GM12891 (cell line): ENCODE data around the gene GPSM1.

Experiments used
- DNase-seq: peaks from one replicate; pipeline ENCODE4 v3.0.0; 2011; ENCODE audit warnings: low spot score; ENCODE audit not compliant: insufficient read length
- FAIRE-seq: peaks from 2 replicates; lab custom pipeline; 2011; peaks lifted over from hg19 to GRCh38; lab: Jason Lieb, UNC
- PAX5 ChIP-seq: IDR thresholded peaks from 2 replicates; pipeline ENCODE4 v1.6.1; 2011; ENCODE audit warnings: low read length, moderate library complexity, mild to moderate bottlenecking; ENCODE audit not compliant: insufficient read depth, severe bottlenecking
- POLR2A ChIP-seq: IDR thresholded peaks from 2 replicates; pipeline ENCODE4 v1.6.1; 2011; ENCODE audit warnings: low read depth, low read length, control low read depth
- POLR2AphosphoS5 ChIP-seq: IDR thresholded peaks from 2 replicates; pipeline ENCODE4 v1.6.1; 2011; ENCODE audit warnings: low read depth, low read length, control low read depth
- POU2F2 ChIP-seq: IDR thresholded peaks from 2 replicates; pipeline ENCODE4 v1.6.1; 2011; ENCODE audit warnings: low read depth, mild to moderate bottlenecking, control low read depth, low read length, moderate library complexity
- SPI1 ChIP-seq: IDR thresholded peaks from 2 replicates; pipeline ENCODE4 v1.6.1; 2011; ENCODE audit warnings: low read depth, low read length, control low read depth
- TAF1 ChIP-seq: IDR thresholded peaks from 2 replicates; pipeline ENCODE4 v1.6.1; 2011; ENCODE audit warnings: low read depth, low read length, control low read depth

The GPSM1 gene

GRCh38 chr9:136394312-136395019, 67.1 kb downstream of the GPSM1 start:
- DNase-seq (no peak), FAIRE-seq (no peak)
- TF ChIP-seq POLR2A (no peak), SPI1 (no peak), POLR2AphosphoS5 (0 out of 2 replicates have a peak, but pooled peaks have one; percentile 12)

GRCh38 chr9:136395020-136395340, 67.6 kb downstream of the GPSM1 start:
- TF ChIP-seq POLR2A: no peak
- no peak for TF ChIP-seq PAX5
- TF ChIP-seq SPI1: no peak
- TF ChIP-seq POLR2AphosphoS5: no peak; the same call in 1 of the 2 replicates
- TF ChIP-seq TAF1: no peak
- no peak for TF ChIP-seq POU2F2
- FAIRE-seq (no peak), DNase-seq (no peak)

- no peak for TF ChIP-seq POLR2A
- TF ChIP-seq POLR2AphosphoS5: peak; percentile 12; the same call in 1 of the 2 replicates
- FAIRE-seq: no peak
- DNase-seq: no peak
Measured at GRCh38 chr9:136395345-136396218, 68.2 kb downstream of the GPSM1 start.

- FAIRE-seq (no peak), DNase-seq (no peak)
- TF ChIP-seq PAX5 (no peak), POLR2A (no peak), SPI1 (no peak), POLR2AphosphoS5 (no peak), TAF1 (no peak), POU2F2 (no peak)
Measured at GRCh38 chr9:136396219-136396515, 68.8 kb downstream of the GPSM1 start.

- FAIRE-seq (no peak), DNase-seq (no peak)
- TF ChIP-seq POU2F2 (no peak), POLR2A (no peak), PAX5 (no peak), POLR2AphosphoS5 (no peak), TAF1 (no peak), SPI1 (no peak)
Measured at GRCh38 chr9:136397643-136398042, 70.3 kb downstream of the GPSM1 start.

GRCh38 chr9:136398286-136398685, 70.9 kb downstream of the GPSM1 start:
- FAIRE-seq: no peak
- DNase-seq: no peak
- TF ChIP-seq POU2F2 (no peak), SPI1 (no peak), PAX5 (no peak)

GRCh38 chr9:136399176-136400037, 72.1 kb downstream of the GPSM1 start:
- FAIRE-seq (peak; percentile 77), DNase-seq (no peak)
- TF ChIP-seq POU2F2: no peak
- peak; percentile 13; the same call in 1 of the 2 replicates for TF ChIP-seq SPI1

- FAIRE-seq (peak; percentile 99), DNase-seq (peak; percentile 99)
- TF ChIP-seq POLR2A: 0 out of 2 replicates have a peak, but pooled peaks have one; percentile 57
- peak; percentile 72 for TF ChIP-seq POLR2AphosphoS5
- peak; percentile 82 for TF ChIP-seq TAF1
- no peak for TF ChIP-seq POU2F2
- no peak for TF ChIP-seq PAX5
- no peak for TF ChIP-seq SPI1
Measured at GRCh38 chr9:136400038-136400834, 72.9 kb downstream of the GPSM1 start, which contains the start of gene SNAPC4. Gene SNAPC4 (minus strand): TSS chr9:136400170. CDS start chr9:136398428, 1,742 bp downstream.

- FAIRE-seq (no peak), DNase-seq (no peak)
- TF ChIP-seq POLR2A: no peak
- TF ChIP-seq PAX5: no peak
- TF ChIP-seq SPI1: no peak
- no peak for TF ChIP-seq POLR2AphosphoS5
- no peak for TF ChIP-seq POU2F2
- no peak for TF ChIP-seq TAF1
Measured at GRCh38 chr9:136401173-136401922, 74.0 kb downstream of the GPSM1 start.
